Tibial artery (tissue), 4 donors: Measurements from ENCODE around the gene GSDME.

Experiments used
- DNase-seq, 2 donors: peaks; one replicate each; pipeline ENCODE4 v3.0.0-alpha.2; 2019
- H3K27ac ChIP-seq, 2 donors: fragments of 200-600 bp; sonication (generic) in 1 of 2; 1 replicate in 1 of 2; 2 replicates in 1 of 2; pipeline ENCODE4 v1.5.1; 2018 to 2019; ENCODE audit warnings: mild to moderate bottlenecking in 1 of 2
- H3K27me3 ChIP-seq, 2 donors: fragments of 200-600 bp; sonication (generic) in 1 of 2; one replicate each; pipeline versions ENCODE4 v1.5.1 to v1.6.0; 2016 to 2019
- H3K36me3 ChIP-seq, 3 donors: fragments of 200-600 bp; sonication (generic) in 2 of 3; one replicate each; pipeline ENCODE4 v1.5.1; 2016 to 2019; ENCODE audit warnings: mild to moderate bottlenecking in 2 of 3
- H3K4me1 ChIP-seq, 4 donors: fragments of 200-600 bp; sonication (generic) in 2 of 4; 1 replicate in 3 of 4; 2 replicates in 1 of 4; pipeline ENCODE4 v1.5.1; 2016 to 2019
- H3K4me3 ChIP-seq, 2 donors: fragments of 200-600 bp; sonication (generic) in 1 of 2; 1 replicate in 1 of 2; 2 replicates in 1 of 2; pipeline ENCODE4 v1.5.1; 2018 to 2019; ENCODE audit warnings: mild to moderate bottlenecking in 2 of 2
- H3K9me3 ChIP-seq, 3 donors: fragments of 200-600 bp; sonication (generic) in 1 of 3; one replicate each; pipeline ENCODE4 v1.5.1; 2016 to 2019
- intact Hi-C: fragments of 100-400 bp; cut with DNase I; formaldehyde crosslinking; loops from one replicate; pipeline ENCODE4 v1.15.0; 2023; ENCODE audit warnings: low total_unique reads
- TF ChIP-seq, protein P1 (sequence below), 2 experiments: fragments of 200-600 bp in 1 of 2; fragments of 450-650 bp in 1 of 2; IDR thresholded peaks; one replicate each; pipeline ENCODE4 v1.5.1; 2017 to 2019; ENCODE audit warnings: antibody characterized with exemption in 2 of 2, mild to moderate bottlenecking in 1 of 2, moderate library complexity in 1 of 2

GSDME gene

GRCh38 chr7:24668927-24669635 is 88.2 kb downstream of the GSDME start:
- intact Hi-C loops = no loop called here
- Histone ChIP-seq H3K27ac (no peak overlapping the region), H3K9me3 (no peaks in the 10 kb centered on the region), H3K4me1 (no peaks in the 10 kb centered on the region), H3K4me3 (no peak overlapping the region), H3K36me3 (no peaks in the 10 kb centered on the region), H3K27me3 (no peaks in the 10 kb centered on the region)
- no peak for DNase-seq
- TF ChIP-seq, protein P1, sequence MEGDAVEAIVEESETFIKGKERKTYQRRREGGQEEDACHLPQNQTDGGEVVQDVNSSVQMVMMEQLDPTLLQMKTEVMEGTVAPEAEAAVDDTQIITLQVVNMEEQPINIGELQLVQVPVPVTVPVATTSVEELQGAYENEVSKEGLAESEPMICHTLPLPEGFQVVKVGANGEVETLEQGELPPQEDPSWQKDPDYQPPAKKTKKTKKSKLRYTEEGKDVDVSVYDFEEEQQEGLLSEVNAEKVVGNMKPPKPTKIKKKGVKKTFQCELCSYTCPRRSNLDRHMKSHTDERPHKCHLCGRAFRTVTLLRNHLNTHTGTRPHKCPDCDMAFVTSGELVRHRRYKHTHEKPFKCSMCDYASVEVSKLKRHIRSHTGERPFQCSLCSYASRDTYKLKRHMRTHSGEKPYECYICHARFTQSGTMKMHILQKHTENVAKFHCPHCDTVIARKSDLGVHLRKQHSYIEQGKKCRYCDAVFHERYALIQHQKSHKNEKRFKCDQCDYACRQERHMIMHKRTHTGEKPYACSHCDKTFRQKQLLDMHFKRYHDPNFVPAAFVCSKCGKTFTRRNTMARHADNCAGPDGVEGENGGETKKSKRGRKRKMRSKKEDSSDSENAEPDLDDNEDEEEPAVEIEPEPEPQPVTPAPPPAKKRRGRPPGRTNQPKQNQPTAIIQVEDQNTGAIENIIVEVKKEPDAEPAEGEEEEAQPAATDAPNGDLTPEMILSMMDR (IDR thresholded peaks at IDR 0.05) = no peak

DNA sequence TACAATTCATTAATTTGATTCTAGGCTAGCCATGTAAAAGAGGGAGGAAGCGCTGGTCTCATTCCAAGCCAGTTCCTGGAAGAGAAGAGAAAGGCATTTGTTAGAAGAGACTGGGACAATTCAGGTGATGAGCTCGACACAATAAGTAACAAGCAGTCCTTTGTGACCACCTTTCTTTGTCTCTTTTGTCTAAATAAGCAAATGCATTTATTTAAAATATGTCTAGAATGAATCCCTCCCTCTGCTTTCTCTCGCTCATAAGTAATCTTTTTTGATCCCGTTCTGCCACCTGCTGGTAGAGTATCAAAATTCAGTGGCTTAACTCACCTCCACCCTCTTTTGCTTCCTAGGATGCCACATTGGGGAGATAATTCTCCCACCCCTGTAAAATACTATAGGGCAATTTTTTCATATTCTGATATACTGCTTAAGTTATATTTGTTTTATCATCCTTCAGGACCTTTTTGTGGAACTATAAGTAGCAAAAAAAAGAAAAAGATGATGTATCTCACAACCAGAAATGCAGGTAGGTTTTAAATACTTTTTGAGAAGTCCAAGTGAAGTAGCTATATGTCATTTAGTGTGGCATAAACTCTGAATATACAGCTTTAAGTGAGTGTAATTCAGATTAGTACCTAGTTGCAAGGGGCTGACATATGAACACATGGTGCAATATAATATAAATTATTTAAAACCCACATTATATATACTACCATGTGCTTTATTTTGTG is 91.5 kb downstream of the GSDME start:
- TF ChIP-seq, protein P1 (IDR thresholded peaks at IDR 0.05) = peak; percentile 54 to 68
- H3K9me3 ChIP-seq = no peaks in the 10 kb centered on the region
- H3K4me1 ChIP-seq = no peaks in the 10 kb centered on the region
- intact Hi-C loops = no loop called here
- no peak overlapping the region for H3K27ac ChIP-seq
- no peak overlapping the region for H3K4me3 ChIP-seq
- no peaks in the 10 kb centered on the region for H3K27me3 ChIP-seq
- no peaks in the 10 kb centered on the region for H3K36me3 ChIP-seq
- no peak for DNase-seq

- DNase-seq = no peak
- Histone ChIP-seq H3K27me3 (no peaks in the 10 kb centered on the region), H3K27ac (no peak overlapping the region), H3K36me3 (no peaks in the 10 kb centered on the region), H3K4me3 (no peak overlapping the region), H3K4me1 (no peaks in the 10 kb centered on the region), H3K9me3 (no peaks in the 10 kb centered on the region)
- TF ChIP-seq, protein P1 (IDR thresholded peaks at IDR 0.05) = no peak
- intact Hi-C loops = no loop called here
Measured at GRCh38 chr7:24660546-24660945, 96.7 kb downstream of the GSDME start.

- no peaks in the 10 kb centered on the region for H3K9me3 ChIP-seq
- TF ChIP-seq, protein P1 (IDR thresholded peaks at IDR 0.05) = no peak
- no peaks in the 10 kb centered on the region for H3K36me3 ChIP-seq
- no peak overlapping the region for H3K27ac ChIP-seq
- no peak for DNase-seq
- H3K27me3 ChIP-seq = no peaks in the 10 kb centered on the region
- H3K4me1 ChIP-seq = no peaks in the 10 kb centered on the region
- H3K4me3 ChIP-seq = no peak overlapping the region
- intact Hi-C loops = no loop called here
Measured at GRCh38 chr7:24659505-24659904, 97.8 kb downstream of the GSDME start.

- intact Hi-C loops = no loop called here
- DNase-seq = no peak
- no peak overlapping the region for H3K27ac ChIP-seq
- no peak overlapping the region for H3K4me3 ChIP-seq
- no peaks in the 10 kb centered on the region for H3K4me1 ChIP-seq
- TF ChIP-seq, protein P1 (IDR thresholded peaks at IDR 0.05) = no peak
- H3K9me3 ChIP-seq = no peaks in the 10 kb centered on the region
- no peaks in the 10 kb centered on the region for H3K36me3 ChIP-seq
- H3K27me3 ChIP-seq = no peaks in the 10 kb centered on the region
Measured at GRCh38 chr7:24657980-24658379, 99.3 kb downstream of the GSDME start.
